H9 (cell line): ENCODE data around the gene CST3. TPM values are rescaled to one million over a fixed set of nuclear protein-coding genes. Genes with fewer than 3 reads are reported as not detected.
A peak's percentile ranks its signal among the peaks of the same experiment; 100 is the strongest.

Source experiments
- DNase-seq: peaks from one replicate; pipeline ENCODE4 v3.0.0-alpha.2; 2017
- H2AFZ ChIP-seq: one replicate; pipeline ENCODE4 v1.6.1; 2013; ENCODE audit warnings: mild to moderate bottlenecking, low read length, control low read depth, moderate library complexity
- H2AK5ac ChIP-seq: 2 replicates; pipeline ENCODE4 v1.6.1; 2013; ENCODE audit warnings: low read length, control low read depth, mixed read lengths; ENCODE audit not compliant: insufficient read length
- H2BK120ac ChIP-seq: one replicate; pipeline ENCODE4 v1.6.1; 2013; ENCODE audit warnings: low read depth, mild to moderate bottlenecking, low read length, control low read depth, inconsistent platforms; ENCODE audit not compliant: poor library complexity, severe bottlenecking
- H2BK12ac ChIP-seq: 2 replicates; pipeline ENCODE4 v1.6.1; 2013; ENCODE audit warnings: low read length, control low read depth, mixed read lengths, low read depth; ENCODE audit not compliant: insufficient read length
- H2BK15ac ChIP-seq: 2 replicates; pipeline ENCODE4 v1.6.1; 2013; ENCODE audit warnings: low read depth, low read length, control low read depth
- H2BK20ac ChIP-seq: one replicate; pipeline ENCODE4 v1.6.1; 2013; ENCODE audit warnings: low read depth, mild to moderate bottlenecking, low read length, control low read depth, inconsistent platforms; ENCODE audit not compliant: poor library complexity, severe bottlenecking
- H2BK5ac ChIP-seq: 2 replicates; pipeline ENCODE4 v1.6.1; 2013; ENCODE audit warnings: low read length, control low read depth, mixed read lengths; ENCODE audit not compliant: insufficient read length
- H3K14ac ChIP-seq: 2 replicates; pipeline ENCODE4 v1.6.1; 2013; ENCODE audit warnings: low read length, control low read depth; ENCODE audit not compliant: insufficient read depth
- H3K18ac ChIP-seq: 2 replicates; pipeline ENCODE4 v1.6.1; 2013; ENCODE audit warnings: low read depth, mild to moderate bottlenecking, mixed read lengths, low read length, control low read depth; ENCODE audit not compliant: insufficient read length
- H3K23ac ChIP-seq: 2 replicates; pipeline ENCODE4 v1.6.1; 2013; ENCODE audit warnings: low read length, control low read depth, mixed read lengths, low read depth; ENCODE audit not compliant: insufficient read length
- H3K23me2 ChIP-seq: 2 replicates; pipeline ENCODE4 v1.6.1; 2013; ENCODE audit warnings: low read depth, mild to moderate bottlenecking, mixed read lengths, low read length, control low read depth; ENCODE audit not compliant: insufficient read length, poor library complexity, severe bottlenecking
- H3K27ac ChIP-seq: 2 replicates; pipeline ENCODE4 v1.5.1; 2013; ENCODE audit warnings: low read length, control low read depth, mixed read lengths, low read depth; ENCODE audit not compliant: insufficient read length
- H3K27me3 ChIP-seq: 2 replicates; pipeline ENCODE4 v1.6.1; 2013; ENCODE audit warnings: low read length, control low read depth, inconsistent platforms; ENCODE audit not compliant: insufficient read depth
- H3K4ac ChIP-seq: 2 replicates; pipeline ENCODE4 v1.6.1; 2013; ENCODE audit warnings: low read depth, mild to moderate bottlenecking, control low read depth, inconsistent platforms, low read length, moderate library complexity
- H3K4me1 ChIP-seq: 2 replicates; pipeline ENCODE4 v1.6.1; 2013; ENCODE audit warnings: low read length, control low read depth, inconsistent platforms; ENCODE audit not compliant: insufficient read depth
- H3K4me2 ChIP-seq: 2 replicates; pipeline ENCODE4 v1.6.1; 2013; ENCODE audit warnings: low read length, control low read depth, mixed read lengths; ENCODE audit not compliant: insufficient read length, insufficient read depth
- H3K56ac ChIP-seq: 2 replicates; pipeline ENCODE4 v1.6.1; 2013; ENCODE audit warnings: low read depth, mild to moderate bottlenecking, mixed read lengths, low read length, control low read depth; ENCODE audit not compliant: insufficient read length
- H3K79me1 ChIP-seq: 2 replicates; pipeline ENCODE4 v1.6.1; 2013; ENCODE audit warnings: low read depth, mild to moderate bottlenecking, moderate library complexity, low read length, control low read depth, inconsistent platforms; ENCODE audit not compliant: insufficient read depth, poor library complexity, severe bottlenecking
- H3K79me2 ChIP-seq: 2 replicates; pipeline ENCODE4 v1.6.1; 2013; ENCODE audit warnings: low read length, control low read depth, inconsistent platforms; ENCODE audit not compliant: insufficient read depth
- H3K9ac ChIP-seq: 2 replicates; pipeline ENCODE4 v1.6.1; 2013; ENCODE audit warnings: low read length, control low read depth, mixed read lengths; ENCODE audit not compliant: insufficient read length; ENCODE audit errors: extremely low read depth
- H3K9me3 ChIP-seq: one replicate; pipeline ENCODE4 v1.6.1; 2013; ENCODE audit warnings: low read depth, low read length, inconsistent platforms; ENCODE audit not compliant: control insufficient read depth
- H3T11ph ChIP-seq: one replicate; pipeline ENCODE4 v1.6.1; 2013; ENCODE audit warnings: mild to moderate bottlenecking, low read length, control low read depth, inconsistent platforms
- H4K20me1 ChIP-seq: one replicate; pipeline ENCODE4 v1.6.1; 2013; ENCODE audit not compliant: control insufficient read depth, insufficient read length, insufficient read depth
- H4K5ac ChIP-seq: 2 replicates; pipeline ENCODE4 v1.6.1; 2013; ENCODE audit warnings: low read depth, mild to moderate bottlenecking, mixed read lengths, low read length, control low read depth; ENCODE audit not compliant: insufficient read length
- H4K8ac ChIP-seq: replicated peaks from 2 replicates; pipeline ENCODE4 v1.6.1; 2013; ENCODE audit warnings: low read length, control low read depth, mixed read lengths, low read depth; ENCODE audit not compliant: insufficient read length
- H4K91ac ChIP-seq: 2 replicates; pipeline ENCODE4 v1.6.1; 2013; ENCODE audit warnings: low read depth, mild to moderate bottlenecking, moderate library complexity, mixed read lengths, low read length, control low read depth; ENCODE audit not compliant: insufficient read length
- H3K27ac Mint-ChIP-seq, 3 experiments: 2 replicates in 2 of 3; 3 replicates in 1 of 3; pipeline ENCODE4 v1.8.0; 2020 to 2021; ENCODE audit warnings: mixed read lengths in 3 of 3, mild to moderate bottlenecking in 1 of 3, moderate library complexity in 1 of 3
- H3K27me3 Mint-ChIP-seq: 2 replicates; pipeline ENCODE4 v1.8.0; 2021; ENCODE audit warnings: low read depth, mild to moderate bottlenecking, moderate library complexity, mixed read lengths
- H3K36me3 Mint-ChIP-seq, 3 experiments: 2 replicates in 2 of 3; 3 replicates in 1 of 3; pipeline ENCODE4 v1.8.0; 2020 to 2021; ENCODE audit warnings: low read depth in 3 of 3, mixed read lengths in 3 of 3; ENCODE audit not compliant: insufficient read depth in 1 of 3
- H3K4me1 Mint-ChIP-seq, 2 experiments: 2 replicates each; pipeline ENCODE4 v1.8.0; 2020; ENCODE audit warnings: mixed read lengths in 2 of 2
- H3K4me3 Mint-ChIP-seq, 2 experiments: 2 replicates in 1 of 2; 3 replicates in 1 of 2; pipeline ENCODE4 v1.8.0; 2020 to 2021; ENCODE audit warnings: mild to moderate bottlenecking in 2 of 2, mixed read lengths in 2 of 2, moderate library complexity in 1 of 2
- H3K9me3 Mint-ChIP-seq, 2 experiments: 2 replicates in 1 of 2; 3 replicates in 1 of 2; pipeline ENCODE4 v1.8.0; 2020; ENCODE audit warnings: mild to moderate bottlenecking in 2 of 2, mixed read lengths in 2 of 2, moderate library complexity in 1 of 2
- CTCF ChIP-seq: fragments of 200-600 bp; sonication (generic); conservative IDR thresholded peaks from 3 replicates; pipeline ENCODE4 v1.8.0; 2021; ENCODE audit warnings: antibody characterized with exemption, mild to moderate bottlenecking
- WGBS: extraction: QIAGEN DNeasy Blood & Tissue Kit; methylation state at CpG from one replicate; pipeline ENCODE4 v1.1.7; 2013; ENCODE audit warnings: missing lambda C conversion rate, low lambda C conversion rate, mixed read lengths; ENCODE audit not compliant: insufficient read length; ENCODE audit errors: extremely low coverage; 5-methylcytosine and 5-hydroxymethylcytosine counted together
- total RNA-seq: library from RNA; stranded (reverse); gene quantifications from 2 replicates; pipeline ENCODE4 v1.2.1, GENCODE V29; 2021

Gene CST3
- total RNA-seq, 1 experiment from 2014 or later, result 77.2 TPM

GRCh38 chr20:23636908-23637281 lies 860 bp downstream of the CST3 start:
- no peak overlapping the region for H4K5ac ChIP-seq

More at GRCh38 chr20:23636908-23637281, 860 bp downstream of the CST3 start:
- no peak overlapping the region for H3K4ac ChIP-seq
- H4K91ac ChIP-seq, result no peak overlapping the region
- no peaks in the 10 kb centered on the region for H4K20me1 ChIP-seq
- no peak overlapping the region for H2BK120ac ChIP-seq
- no peaks in the 10 kb centered on the region for H3K27me3 ChIP-seq
- H2AFZ ChIP-seq, result no peak overlapping the region
- H3K27ac ChIP-seq, result no peak overlapping the region
- peak overlapping the region; percentile 63 for H3K4me2 ChIP-seq
- H2BK20ac ChIP-seq, result no peak overlapping the region
- no peak for TF ChIP-seq CTCF
- peaks cover 6% of the 10 kb centered on the region for H3K23me2 ChIP-seq
- Mint-ChIP-seq H3K9me3 (no peaks in the 10 kb centered on the region; a peak in 1 of 5 replicates), H3K4me3 (peak overlapping the region; percentile 81 to 84), H3K4me1 (peaks cover 20 to 30% of the 10 kb centered on the region in 2 experiments), H3K27me3 (peaks cover 14% of the 10 kb centered on the region), H3K27ac (no peak overlapping the region), H3K36me3 (peaks cover 0 to 12% (median 2%) of the 10 kb centered on the region in 3 experiments; a peak in 5 of 7 replicates)
- H2BK5ac ChIP-seq, result no peak overlapping the region
- H3K9ac ChIP-seq, result no peak overlapping the region
- no peak overlapping the region for H3K18ac ChIP-seq
- WGBS, result no CpG with 5 or more reads among the region's 4 CpGs
- H3K14ac ChIP-seq, result no peak overlapping the region
- H2BK15ac ChIP-seq, result no peak overlapping the region
- no peak overlapping the region for H3K23ac ChIP-seq
- H2AK5ac ChIP-seq, result no peak overlapping the region
- no peaks in the 10 kb centered on the region for H3K79me1 ChIP-seq
- H3K4me1 ChIP-seq, result peaks cover 6% of the 10 kb centered on the region; the same call in 1 of the 2 replicates
- H2BK12ac ChIP-seq, result no peak overlapping the region
- no peaks in the 10 kb centered on the region for H3K9me3 ChIP-seq
- no peak overlapping the region for H3K56ac ChIP-seq
- no peak overlapping the region for H3T11ph ChIP-seq
- H3K79me2 ChIP-seq, result no peaks in the 10 kb centered on the region
- DNase-seq, result no peak
- H4K8ac ChIP-seq, result no peak overlapping the region
